Measurements from ENCODE around the gene SLC4A9.

The SLC4A9 gene, protein sequence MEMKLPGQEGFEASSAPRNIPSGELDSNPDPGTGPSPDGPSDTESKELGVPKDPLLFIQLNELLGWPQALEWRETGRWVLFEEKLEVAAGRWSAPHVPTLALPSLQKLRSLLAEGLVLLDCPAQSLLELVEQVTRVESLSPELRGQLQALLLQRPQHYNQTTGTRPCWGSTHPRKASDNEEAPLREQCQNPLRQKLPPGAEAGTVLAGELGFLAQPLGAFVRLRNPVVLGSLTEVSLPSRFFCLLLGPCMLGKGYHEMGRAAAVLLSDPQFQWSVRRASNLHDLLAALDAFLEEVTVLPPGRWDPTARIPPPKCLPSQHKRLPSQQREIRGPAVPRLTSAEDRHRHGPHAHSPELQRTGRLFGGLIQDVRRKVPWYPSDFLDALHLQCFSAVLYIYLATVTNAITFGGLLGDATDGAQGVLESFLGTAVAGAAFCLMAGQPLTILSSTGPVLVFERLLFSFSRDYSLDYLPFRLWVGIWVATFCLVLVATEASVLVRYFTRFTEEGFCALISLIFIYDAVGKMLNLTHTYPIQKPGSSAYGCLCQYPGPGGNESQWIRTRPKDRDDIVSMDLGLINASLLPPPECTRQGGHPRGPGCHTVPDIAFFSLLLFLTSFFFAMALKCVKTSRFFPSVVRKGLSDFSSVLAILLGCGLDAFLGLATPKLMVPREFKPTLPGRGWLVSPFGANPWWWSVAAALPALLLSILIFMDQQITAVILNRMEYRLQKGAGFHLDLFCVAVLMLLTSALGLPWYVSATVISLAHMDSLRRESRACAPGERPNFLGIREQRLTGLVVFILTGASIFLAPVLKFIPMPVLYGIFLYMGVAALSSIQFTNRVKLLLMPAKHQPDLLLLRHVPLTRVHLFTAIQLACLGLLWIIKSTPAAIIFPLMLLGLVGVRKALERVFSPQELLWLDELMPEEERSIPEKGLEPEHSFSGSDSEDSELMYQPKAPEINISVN

DNA sequence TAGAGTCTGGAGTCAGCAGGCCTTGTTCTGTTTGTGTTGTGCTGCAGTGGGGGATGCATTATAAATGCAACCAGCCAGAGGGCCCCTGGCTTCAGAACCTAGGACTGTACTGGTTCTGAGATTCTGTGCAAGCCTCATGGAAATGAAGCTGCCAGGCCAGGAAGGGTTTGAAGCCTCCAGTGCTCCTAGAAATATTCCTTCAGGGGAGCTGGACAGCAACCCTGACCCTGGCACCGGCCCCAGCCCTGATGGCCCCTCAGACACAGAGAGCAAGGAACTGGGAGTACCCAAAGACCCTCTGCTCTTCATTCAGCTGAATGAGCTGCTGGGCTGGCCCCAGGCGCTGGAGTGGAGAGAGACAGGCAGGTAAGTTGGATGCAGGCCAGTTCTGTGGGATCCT is at the start of gene SLC4A9:
TSS of gene SLC4A9 (plus strand) at position 94 of the 400 bp plus-strand sequence. CDS start at position 137, 43 bp downstream.
- DNase-seq, result no peak

DNA sequence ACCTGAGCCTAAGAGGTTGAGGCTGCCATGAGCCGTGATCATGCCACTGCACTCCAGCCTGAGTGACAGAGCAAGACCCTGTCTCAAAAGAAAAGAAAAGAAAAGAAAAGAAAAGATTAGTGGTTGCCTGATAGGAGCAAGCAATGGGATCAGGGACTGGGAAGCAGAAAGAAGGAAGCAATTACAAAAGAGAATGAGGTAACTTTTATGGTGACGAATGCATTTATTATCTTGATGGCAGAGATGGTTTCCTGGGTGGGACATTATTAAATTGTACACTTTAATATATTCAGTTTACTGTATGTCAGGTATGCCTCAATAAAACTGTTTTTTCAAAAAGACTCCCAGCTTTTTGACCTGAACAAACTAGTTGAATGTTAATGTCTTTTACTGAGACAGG is 49.6 kb upstream of the SLC4A9 start:
- no peak for DNase-seq

DNA sequence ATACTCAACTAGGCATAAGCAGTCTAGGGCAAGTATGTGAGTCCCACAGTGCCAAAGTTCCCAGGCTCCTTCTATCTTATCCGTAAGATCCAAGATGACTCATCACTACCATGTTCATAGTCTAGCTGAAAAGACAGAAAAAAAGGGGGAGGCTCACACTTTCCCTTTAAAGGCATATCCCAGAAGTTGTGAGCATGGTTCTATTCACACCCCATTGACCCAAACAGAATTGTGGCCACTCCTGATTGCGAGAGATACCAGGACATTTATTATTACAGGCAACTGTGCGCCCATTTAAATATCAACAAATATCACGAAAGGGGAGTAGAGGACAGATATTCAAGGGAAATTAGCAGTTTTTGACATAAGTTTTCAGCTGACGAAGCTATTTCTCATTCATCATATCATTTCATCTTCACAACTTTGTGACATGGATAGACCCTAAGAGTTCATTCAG is 49.0 kb upstream of the SLC4A9 start:
- no peak for DNase-seq

DNA sequence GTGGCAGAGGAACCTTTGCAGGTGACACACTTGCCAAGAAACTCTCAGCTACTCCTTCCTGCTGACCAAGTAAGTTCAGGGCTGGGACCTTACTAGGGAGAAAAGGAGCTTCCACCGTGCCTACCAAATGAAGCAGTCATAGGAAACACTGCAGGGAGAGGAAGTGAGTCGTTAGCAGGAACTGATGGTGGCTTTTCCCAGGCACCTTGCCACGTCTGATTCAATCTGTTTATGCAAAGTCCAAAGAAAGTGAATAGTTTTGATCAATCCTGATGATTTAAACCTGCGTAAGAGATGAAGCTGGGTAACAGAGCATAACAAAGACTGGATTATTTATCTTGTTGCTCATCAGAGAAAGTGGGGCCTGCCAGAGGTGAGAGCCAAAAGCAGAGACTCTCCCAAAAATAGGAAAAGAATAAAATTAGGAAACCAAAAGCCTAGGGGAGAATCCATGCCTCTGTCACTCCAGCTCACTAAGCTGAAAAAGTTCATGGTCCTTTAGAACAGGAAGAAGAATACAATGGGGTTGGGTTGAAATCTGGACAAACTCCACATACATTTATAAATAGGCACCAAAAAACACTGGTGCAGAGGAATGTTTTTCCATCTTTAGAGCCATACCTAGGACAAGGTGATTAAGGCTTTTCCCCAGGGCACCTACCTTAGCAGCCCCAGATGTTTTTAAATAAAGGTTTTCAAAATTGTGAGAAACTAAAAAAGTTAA is 47.8 kb upstream of the SLC4A9 start:
- no peak for DNase-seq

DNA sequence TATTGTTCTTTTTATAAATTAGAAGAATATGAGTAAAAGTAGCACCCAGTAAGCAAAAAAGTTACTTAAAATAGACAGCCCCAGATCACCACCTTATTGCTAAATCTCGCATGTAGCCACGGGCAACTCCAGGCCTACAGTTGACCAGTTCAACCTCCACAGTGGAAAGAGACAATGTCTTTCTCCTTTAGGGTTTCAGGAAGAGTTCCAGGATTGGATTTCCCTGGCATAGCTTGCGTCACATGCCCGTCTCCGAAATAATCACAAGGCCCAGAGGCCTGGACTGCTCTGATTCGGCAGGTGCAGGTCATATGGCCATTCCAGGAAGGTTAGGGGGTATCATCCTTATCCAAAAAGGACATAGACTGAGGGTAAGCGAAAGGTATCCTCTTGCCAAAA is 47.2 kb upstream of the SLC4A9 start:
- no peak for DNase-seq

DNA sequence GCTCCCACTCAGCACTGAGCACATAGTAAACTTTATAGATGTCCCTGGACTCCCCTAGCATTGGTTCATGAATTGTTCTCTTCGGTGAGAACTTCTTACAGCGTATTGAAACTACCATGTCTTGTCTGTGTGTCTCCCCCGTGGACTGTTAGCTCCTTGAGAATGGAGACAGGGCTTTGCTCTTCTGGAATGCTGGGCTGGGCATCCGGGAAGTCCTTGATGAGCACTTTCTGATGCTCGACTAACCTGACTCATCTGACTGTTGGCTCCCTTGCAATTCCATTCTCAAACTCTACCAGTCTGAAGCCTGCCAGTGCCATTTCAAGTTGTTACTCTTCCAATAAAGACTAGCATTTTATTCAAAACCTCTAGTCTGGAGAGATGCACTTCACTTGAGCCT is 42.1 kb upstream of the SLC4A9 start:
- DNase-seq, result no peak

DNA sequence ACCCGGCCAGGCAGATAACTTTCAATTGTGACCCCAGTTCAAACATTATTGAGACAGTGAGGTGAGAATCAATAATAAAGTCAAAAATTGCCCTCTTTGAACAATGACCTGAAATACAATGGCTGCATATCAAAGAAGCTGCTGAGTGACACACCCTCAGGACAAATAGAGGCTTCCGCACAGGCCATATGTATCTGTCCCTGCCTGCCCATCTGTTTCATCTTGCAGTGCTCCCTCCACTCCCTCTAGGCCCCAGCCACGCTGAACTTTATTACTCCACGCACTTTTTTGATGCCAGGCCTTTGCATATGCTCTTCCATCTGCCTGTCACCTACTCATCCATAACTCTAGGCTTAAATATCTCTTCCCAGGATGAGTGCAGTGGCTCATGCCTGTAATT is 41.2 kb upstream of the SLC4A9 start:
- DNase-seq, result no peak

DNA sequence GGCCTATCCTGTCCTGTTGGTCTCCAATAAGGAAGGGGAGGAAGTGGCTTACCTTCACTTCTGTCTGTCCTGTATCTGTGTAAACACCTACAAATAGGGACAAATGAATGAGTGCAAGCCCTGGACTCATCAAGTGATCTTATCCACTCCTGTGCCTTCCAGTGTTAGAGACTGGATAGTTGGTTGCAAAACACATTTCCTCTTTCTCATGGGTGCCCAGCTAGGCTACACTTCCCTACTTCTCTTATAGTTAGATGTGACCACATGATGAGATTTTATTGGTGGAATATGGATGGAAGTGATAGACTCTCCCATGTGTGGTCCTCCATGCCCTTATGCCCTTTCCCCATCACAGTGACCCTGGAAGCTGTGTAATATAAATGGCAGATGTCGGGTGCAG is 40.2 kb upstream of the SLC4A9 start:
- DNase-seq, result no peak

DNA sequence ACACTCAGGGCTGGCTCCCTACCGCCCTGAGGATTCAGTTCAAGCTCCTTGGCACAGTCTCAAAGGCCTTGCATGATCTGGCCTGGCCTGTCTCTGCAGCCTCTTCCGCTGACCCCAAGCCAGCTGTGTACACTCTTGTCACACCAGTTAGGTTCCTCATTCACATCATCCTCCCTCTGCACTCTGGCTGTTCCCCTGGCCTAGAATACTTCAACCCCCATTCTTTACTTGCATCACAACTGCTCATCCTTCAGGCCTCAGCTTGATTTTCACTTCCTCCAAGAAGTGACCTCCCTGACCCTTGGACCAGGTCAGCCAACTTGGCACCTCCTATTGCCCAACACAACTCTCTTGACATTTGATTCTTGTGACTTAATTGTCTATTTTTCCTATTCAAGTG is 38.2 kb upstream of the SLC4A9 start:
- DNase-seq, result no peak

DNA sequence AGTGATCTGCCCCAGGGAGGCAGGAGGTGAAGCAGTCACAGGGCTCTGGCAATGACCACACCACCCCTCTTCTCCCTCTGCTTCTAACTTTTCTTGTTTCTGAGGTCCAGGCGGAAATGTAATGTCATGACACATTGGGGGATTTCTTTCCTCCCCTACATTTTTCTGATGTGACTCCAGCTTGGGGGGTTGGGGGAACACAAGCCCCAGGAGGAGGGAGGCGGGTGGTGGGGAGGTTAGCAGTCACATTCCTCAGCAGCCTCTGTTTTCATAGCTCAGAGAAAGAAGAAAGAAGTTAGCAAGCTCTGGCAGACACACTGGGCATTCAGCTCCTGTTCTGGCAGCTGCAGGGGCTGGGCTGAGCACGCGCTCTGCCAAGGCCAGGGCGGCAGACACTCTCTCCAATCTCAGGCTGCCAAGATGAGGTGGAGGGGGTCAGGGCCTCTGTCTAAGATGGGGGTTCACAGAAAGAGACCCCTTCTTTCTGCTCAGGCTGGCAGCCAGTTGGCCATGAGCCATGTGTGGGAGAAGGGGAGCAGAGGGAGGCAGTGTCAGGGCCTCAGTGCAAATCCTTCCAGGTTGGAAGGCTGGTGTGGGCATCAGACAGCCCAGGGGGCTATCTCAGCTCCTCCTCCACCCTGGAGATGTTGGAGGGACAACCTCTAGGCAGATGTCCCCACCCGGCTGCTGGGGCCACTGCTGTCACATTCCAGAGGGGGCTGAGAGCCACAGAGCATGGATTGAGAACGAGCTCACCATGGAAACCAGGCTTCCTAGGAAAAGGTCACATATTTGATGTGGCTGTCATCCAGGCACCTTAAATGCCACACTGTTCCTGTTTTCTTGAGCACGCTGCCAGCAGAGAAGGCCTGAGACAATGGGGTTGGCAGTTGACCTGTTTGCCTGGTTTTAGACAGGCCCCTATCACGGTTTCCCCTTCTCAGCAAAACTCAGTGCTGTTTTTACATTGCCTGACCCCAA is 37.0 kb upstream of the SLC4A9 start:
- DNase-seq, result no peak

DNA sequence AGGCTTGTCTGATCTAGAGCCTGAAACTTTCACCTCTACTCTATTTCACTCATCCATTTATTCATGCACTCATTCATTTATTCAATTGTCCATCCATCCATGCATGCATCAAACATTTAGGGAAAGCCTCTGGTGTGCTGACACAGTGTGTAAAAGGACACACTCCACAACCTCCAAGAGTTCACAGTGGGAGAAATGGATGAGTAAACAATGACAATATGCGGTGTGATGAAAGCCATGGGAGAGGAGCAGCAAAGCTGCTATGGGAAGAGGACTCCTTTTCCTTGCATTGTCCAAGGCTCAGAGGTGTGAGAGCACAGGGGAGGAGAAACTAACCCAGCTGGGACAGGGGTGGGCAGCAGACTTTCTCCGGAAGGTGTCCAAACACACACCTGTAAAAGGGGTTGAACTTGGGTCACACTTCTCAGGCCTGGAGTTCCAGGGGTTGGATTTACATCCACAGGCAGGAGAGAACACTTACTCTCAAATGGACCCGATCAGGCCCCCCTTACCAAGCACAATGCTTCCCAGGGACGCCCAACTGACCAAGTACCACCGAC is 35.9 kb upstream of the SLC4A9 start:
- DNase-seq, result no peak

DNA sequence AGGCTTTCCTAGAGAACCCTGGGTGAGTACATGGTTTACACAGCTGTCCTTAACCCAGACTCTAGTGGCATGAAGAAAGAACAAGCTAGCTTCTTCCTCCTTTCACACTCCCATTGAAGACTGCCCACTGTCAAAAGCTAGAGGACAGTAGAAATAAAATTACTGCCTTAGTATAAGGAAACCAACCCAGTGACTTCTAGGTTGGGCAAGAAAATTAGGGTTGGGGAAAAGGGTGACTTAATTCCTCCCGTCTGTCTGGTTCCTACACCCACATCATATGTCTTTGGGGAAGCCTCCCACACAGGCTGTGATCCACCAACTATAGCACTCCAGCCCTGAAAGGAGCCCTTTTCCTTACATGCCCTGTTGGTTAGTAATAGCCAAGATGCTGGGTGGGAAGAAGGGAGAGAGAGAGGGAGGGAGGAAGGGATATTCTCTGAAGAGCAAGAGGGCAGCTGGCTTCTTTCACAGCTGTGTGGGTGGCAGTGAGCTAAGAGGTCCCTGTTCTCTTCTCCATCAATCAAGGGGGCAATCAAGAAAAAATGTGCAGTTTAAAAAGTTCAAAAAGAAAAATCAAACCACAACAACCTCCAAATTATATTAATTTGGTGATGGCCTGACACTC is 35.3 kb upstream of the SLC4A9 start:
- no peak for DNase-seq

DNA sequence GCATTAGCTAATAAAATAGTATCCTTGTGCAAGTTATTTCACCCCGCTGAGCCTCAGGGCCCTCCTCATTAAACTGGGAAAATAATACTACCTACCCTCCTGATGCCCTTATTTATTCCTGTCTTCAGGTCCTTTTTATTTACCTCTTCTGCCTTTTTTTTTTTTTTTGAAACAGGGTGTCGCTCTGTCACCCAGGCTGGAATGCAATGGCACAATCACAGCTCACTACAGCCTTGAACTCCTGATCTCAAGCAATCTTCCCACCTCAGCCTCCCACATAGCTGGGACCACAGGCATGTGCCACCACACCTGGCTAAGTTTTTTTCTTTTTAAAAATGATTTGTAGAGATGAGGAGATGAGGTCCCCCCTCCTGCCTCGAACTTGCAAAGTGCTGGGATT is 34.5 kb upstream of the SLC4A9 start:
- DNase-seq, result no peak

DNA sequence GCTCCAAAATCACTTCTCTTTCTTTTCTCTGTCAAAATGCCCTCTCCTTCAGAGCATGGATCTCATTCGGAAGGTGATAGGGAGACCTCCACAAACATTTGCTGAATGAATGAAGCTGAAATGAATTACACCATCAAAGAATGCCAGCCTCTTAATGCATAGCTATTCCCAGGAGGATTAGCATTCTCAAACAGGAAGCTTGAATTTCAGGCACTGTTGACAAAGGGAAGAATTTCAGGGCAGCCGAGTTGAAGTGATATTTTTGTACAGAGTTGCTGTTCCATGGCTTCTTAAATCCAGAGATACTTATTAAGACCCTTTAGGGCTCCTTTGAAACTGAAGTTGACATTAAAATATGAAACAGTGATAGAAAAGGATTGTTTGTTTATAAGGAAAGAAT is 32.4 kb upstream of the SLC4A9 start:
- DNase-seq, result no peak

DNA sequence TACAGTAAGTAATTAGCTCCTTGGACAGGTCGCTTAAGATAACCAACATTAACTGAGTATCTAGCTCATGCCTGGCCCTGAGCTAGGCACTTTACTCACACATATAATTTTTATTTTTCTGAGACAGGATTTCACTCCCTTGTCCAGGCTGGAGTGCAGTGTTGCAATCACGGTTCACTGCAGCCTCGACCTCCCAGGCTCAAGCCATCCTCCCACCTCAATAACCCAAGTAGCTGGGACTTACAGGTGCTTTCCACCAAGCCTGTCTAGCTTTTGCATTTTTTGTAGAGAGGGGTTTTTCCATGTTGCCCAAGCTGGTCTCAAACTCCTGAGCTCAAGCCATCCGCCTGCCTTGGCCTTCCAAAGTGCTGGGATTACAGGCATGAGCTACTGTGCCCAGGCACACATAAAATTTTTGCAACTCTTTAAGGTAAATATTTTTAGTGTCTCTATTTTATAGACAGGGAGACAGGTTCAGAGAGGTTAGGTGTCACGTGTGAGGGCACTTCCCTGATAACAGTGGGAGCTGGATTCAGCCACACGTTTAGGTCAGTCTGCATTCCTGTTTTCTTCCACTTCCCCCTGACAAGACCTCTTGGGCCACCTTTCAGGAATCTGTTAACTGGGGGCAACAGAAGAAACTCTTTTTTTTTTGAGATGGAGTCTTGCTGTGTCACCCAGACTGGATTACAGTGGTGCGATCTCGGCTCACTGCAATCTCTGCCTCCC is 31.8 kb upstream of the SLC4A9 start:
- DNase-seq, result no peak

DNA sequence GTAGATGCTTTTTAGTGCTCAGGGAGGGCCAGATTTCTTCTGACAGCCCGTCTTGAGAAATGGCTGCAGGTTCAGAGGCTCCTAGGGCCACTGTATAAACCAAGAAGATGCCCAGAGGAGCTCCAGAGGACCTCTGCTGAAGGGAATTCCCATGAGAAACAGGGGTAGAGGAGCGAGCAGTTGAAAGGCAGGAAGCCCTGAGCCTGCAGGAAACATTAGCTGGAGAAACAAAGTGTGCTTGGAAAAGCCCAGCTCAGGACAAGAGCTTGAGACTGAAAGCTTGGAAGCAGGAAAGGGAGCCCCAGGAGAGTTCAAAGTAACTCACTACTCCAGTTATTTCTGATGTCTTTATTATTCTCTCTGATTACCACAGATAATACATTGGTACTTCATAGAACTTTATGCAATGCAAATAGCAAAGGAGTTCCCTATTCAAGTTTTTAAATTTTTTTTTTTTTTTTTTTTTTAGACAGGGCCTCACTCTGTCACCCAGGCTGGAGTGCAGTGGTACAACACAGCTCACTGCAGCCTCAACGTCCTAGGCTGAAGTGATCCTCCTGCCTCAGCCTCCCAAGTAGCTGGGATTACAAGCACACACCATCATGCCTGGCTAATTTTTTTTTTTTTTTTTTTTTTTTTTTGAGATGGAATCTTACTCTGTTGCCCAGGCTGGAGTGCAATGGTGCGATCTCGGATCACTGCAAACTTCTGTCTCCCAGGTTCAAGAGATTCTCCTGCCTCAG is 30.1 kb upstream of the SLC4A9 start:
- DNase-seq, result no peak

DNA sequence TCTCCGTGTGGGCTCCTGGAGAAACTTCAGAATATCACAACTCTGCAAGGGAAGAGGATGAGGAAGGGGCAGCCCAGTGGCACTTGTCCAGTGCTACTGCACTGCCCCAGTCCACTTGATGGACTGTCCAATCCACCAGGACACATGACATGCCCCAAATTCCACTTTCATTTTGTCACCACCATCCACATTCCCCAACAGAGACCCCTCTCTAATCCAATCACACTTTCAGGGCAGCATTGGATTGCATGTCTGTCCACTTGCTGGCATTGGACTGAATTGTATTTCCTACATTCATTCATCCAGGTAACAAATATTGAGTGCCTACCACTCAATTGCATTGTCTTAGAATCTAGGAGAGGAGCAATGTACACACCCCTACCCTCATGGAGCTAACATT is 28.4 kb upstream of the SLC4A9 start:
- no peak for DNase-seq

DNA sequence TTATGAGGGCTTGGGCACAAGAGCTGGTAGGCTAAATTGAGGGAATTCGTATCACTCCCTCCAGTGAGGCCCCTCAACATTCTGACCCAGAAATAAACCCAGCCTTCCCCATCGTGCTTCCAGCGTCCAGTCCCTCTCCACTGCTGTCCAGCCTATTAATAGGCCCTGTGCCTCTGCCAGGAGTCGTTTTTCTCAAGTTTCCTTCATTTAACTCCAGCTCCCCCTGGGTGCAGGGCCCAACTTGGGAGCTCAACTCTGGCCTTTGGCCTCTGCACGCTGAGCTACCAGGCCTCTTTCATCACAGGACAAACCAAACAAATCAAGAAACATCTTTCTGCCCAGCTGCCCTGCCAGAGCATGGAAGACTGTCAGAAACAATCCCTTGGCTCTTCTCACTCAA is 23.6 kb upstream of the SLC4A9 start:
- no peak for DNase-seq

DNA sequence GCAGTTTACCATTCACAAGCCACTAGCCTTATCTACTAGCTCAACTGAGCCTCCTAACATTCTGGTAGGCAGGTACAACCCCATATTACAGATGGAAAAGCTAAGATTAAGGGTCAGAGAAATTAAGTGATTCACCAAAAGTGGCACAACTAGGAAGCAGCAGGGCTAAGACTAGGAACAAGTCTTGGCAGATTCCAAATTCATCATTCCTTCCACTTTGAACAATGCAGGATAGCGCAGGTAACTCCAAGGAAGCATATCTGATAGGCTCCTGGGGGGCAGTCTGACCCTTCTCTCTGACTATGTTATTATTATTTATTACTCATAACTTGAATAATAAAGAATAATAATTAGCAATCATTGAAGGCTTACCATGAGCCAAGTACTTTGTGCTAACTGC is 22.1 kb upstream of the SLC4A9 start:
- no peak for DNase-seq

DNA sequence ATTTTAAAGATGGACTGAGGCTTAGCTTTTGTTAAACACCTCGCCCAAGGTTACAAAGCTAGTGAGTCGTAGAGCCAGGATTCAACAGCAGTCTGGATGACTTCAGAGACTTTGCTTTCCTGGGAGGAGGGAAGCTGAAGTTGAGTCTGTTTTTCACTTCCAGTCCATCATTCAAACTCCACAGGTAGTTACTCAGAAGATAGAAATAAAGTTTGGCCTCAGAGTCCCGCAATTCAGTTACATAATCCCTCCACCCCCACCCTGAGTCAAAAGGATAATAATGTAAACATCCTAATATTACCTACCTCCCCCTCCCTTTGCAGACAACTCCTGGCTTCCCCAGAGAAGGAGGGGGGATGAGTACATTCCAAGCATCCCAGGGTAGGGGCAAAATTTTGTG is 21.7 kb upstream of the SLC4A9 start:
- DNase-seq, result no peak
